Stimulated activated CD4-positive, alpha-beta T cell treated with anti-CD3 and anti-CD28 coated beads, Interleukin-12 subunit alpha, Interleukin-12 subunit beta, amount 100 ng/mL, for 48 hours (primary cell): ENCODE data around the gene CDC42BPB.
"Not testable (repeated sequence)": the region's sequence is repeated elsewhere in the genome, so short reads cannot be mapped to it uniquely, and the experiment has no call there.

Source experiments
- DNase-seq, 3 donors: peaks; one replicate each; pipeline ENCODE4 v3.0.0-alpha.2; 2020; ENCODE audit warnings: low read depth in 2 of 3, low spot score in 1 of 3

CDC42BPB gene

DNA sequence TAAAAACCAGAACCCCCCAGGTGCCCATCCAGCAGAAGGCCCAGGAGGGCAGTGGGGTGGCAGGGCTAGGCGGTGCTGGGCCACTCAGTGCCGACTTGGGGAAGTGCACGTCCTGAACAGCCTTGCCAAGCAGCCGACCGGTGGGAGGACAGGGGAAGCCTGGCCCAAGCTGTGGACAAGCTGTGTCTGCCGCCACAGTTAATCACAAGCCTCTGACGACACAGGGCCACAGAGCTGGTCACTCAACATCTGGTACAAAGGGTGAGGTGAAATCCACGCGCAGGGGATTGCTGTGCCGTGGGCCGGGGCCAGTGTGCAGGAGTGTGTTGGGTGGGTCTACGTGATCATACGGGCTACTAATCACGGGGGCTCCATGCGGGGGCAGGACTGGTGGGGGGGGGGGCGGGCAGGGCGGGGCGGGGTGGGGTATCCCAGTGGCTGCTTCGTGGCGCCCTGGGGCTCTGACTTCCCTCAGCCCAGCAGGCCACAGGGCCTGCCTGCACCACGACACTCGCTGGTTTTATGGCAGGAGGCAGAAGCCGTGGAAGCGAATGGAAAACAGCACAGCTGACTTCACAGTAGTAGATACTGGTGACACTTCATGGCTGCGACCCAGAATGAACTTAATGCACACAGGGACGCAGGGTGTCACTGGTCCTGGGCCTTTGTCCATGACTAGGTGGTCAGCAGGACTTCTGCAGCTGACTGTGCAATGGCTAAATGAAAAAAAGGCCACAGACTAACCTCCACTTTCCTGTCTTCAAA lies 124.7 kb downstream of the CDC42BPB start:
- DNase-seq, result no peak

DNA sequence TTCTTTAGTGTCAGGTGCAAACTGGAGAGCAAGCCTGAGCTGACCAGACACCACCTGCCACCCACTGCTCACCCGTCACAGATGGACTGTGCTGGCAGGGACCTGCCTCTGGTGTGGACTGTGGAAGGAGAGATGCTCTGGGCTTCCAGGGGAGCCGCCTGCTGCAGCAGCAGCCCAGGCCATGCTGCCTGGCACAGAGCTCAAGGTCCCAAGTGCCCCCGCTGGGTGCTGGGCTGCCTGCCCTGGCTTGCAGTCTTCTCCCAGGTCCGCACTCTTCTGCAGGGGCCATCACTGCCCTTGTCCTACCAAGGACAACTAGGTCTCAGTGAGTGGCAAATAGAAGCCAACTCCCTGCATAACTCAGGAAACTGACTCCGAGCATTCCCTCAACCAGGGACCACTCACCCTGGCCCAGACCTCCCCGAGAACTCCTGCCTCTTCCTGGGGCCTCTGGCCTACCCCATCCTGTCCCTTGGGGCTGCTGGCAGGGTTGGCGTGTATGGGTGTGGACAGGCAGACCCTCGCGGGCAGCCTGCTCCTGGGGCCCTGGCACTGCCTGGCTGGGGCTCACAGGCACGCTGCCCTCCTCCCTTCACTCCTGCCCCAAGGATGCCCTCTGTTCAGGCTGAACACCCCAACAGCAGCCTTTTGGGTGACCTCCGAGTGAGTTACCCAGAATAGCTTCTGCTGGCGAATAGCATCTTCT lies 125.6 kb downstream of the CDC42BPB start:
- no peak for DNase-seq

DNA sequence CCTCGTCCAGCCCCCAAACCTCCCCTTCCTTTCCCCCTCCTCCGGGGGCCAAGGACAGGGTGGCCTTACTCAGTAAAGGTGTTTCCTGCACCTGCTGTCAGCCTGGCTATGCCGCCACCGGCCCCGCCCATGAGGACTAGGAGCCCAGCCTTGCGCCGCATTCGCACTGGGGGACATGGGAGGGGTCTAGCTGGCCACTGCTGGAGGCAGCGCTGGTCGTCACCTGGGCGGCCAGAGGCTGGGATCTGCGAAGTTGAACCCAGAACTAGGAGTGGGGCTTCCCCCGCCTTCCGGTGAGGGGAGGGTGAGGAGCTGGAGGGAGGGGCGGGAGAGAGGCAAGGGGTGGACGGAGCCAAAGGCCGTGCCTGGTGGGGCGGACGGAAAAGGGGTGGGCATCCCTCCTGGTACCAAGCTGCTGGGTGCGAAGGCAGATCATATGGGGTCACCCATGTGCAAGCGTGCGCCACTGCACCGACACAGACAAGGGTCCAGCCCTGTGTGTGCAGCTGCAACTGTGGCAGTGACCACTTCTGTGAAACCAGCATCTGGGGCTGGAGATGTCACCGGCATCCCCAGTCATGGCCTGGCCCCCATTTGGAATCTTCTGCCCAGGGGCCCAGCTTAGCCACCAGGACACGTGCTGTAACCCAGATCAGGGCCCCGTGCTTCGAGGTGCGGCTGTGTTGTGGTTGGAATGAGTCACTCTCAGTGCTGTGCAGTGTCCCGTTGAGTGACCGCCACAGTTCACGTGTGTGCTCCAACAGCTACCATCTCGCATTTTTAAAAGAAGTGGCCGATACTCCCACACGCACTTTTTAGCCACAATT lies 126.4 kb downstream of the CDC42BPB start:
- no peak for DNase-seq

DNA sequence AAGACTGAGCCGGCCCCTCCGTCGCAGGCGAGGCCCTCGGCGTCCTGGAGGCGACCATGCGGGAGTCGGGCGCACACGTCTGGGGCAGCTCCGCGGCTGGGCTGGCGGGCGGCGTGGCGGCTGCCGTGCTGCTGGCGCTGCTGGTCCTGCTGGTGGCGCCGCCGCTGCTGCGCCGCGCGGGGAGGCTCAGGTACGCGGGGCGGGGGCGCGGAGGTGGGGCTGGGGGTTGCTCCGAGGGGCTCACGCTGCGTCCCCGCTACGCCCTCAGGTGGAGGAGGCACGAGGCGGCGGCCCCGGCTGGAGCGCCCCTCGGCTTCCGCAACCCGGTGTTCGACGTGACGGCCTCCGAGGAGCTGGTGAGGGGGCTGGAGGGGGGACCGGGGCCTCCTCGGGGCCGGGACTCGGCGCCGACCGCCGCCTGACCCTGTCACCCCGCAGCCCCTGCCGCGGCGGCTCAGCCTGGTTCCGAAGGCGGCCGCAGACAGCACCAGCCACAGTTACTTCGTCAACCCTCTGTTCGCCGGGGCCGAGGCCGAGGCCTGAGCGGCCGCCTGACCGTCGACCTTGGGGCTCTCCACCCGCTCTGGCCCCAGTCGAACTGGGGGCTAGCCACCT lies 127.1 kb downstream of the CDC42BPB start:
- no peak for DNase-seq

DNA sequence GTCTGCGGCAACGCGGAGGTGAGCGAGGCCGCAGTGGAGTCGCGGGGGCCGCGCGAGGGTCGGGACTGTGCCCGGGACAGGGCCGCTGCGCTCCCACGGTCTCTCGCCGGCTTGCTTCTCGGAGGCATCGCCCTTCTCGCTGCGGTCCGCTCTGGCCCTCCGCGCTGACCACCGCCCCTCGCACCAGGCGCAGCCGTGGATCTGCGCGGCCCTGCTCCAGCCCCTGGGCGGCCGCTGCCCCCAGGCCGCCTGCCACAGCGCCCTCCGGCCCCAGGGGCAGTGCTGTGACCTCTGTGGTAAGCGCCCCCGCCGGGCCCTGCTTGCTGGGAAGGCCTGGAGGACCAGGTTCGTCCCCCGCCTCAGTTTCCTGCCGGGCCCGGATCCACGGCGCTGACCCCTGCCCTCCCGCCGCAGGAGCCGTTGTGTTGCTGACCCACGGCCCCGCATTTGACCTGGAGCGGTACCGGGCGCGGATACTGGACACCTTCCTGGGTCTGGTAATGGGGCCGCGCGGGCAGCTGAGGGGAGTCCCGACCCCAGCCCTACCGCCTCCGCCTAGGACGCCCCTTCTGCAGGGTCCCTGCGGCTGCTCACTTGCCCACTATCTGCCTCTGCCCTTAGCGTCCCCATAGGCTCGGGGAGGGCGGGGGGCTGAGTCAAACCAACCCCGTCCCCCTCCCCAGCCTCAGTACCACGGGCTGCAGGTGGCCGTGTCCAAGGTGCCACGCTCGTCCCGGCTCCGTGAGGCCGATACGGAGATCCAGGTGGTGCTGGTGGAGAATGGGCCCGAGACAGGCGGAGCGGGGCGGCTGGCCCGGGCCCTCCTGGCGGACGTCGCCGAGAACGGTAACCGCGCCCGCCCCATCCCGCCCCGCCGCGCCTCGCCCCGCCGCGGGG lies 127.9 kb downstream of the CDC42BPB start:
- no peak for DNase-seq

DNA sequence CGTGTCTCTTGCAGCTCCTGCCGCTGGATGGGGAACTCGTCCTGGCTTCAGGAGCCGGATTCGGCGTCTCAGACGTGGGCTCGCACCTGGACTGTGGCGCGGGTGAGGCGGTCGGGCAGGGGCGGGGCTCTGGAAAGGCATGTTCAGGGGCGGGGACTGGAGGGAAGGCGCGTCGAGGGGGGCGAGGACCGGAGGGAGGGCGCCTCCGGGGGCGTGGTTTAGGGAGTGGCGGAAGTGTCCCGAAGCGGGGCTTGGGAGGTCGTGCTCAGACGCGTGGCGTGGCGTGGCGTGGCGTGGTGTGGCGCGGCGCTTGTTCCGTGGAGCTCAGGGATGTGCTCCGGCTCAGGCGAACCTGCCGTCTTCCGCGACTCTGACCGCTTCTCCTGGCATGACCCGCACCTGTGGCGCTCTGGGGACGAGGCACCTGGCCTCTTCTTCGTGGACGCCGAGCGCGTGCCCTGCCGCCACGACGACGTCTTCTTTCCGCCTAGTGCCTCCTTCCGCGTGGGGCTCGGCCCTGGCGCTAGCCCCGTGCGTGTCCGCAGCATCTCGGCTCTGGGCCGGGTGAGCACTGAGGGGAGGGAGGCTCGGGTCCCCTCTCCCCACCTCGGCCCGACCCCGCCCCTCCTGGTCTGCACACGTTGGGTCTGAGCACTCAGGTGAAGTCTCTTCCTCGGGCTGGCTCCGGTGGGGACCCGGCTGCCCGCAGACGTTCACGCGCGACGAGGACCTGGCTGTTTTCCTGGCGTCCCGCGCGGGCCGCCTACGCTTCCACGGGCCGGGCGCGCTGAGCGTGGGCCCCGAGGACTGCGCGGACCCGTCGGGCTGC lies 128.7 kb downstream of the CDC42BPB start:
- peak; percentile 17 to 42 (median 27) for DNase-seq

DNA sequence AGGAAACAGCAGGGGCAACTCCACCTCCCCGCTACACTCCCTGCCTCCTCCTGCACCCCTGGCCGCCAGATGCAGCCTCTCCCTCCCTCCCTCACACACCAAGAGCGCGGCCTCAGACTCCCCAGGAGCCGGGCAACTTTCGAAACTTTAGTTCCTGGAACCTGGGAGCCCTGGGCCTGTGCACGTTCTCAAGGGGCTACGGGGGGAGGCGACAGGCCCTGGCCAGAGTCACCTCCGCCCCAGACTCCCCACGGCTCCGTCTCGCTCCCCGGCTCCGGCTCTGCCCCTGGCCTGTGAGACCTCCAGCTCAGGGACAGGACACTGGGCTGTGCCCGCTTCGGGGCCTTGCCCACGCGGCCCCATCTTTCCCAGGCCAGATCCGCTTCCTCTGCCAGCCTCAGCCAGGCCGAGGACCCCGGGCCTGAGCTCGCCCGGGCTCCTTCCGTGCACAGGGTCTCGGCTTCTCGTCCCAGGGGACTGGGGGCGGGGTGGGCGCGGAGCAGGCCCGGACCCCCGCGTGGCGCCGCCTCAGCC lies 129.4 kb downstream of the CDC42BPB start:
- no peak for DNase-seq

DNA sequence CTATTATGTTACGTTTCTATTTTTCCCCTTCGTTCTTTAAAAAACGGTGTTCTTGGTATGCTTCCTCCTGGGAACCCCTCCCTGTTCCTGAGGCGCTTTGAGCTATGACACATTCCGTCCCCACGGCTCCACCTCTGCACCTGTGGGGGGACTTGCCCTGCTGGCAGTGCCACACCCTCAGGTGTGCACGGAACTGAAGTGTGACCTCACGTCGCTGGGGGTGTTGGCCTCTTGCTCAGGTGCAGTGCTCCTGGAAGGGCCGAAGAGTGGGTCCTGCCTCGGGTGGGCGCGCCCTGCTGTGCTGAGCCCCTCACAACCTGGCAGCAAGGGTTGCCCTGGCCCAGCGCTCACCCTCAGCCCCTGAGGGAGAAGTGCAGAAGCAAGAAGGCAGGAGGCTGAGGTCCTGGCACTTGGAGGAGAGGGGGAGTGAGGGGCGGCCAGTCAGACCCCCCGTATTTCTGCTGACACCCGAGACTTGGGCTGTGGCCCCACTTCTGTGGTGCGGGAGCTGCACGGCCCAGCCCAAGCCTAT lies 129.9 kb downstream of the CDC42BPB start:
- DNase-seq, result no peak

DNA sequence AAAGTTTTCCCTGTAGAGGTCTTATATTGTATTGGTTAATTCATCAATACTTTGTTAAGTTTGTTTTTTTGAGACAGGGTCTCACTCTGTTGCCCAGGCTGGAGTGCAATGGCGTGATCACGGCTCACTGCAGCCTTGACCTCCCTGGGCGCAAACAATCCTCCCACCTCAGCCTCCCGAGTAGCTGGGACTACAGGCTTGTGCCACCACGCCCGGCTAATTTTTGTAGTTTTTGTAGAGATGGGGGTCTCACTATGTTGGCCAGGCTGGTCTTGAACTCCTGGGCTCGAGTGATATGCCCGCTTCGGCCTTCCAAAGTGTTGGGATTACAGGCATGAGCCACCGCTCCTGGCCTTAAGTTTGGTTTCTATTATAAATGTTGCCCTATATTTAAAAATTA lies 130.5 kb downstream of the CDC42BPB start:
- not testable (repeated sequence) for DNase-seq

DNA sequence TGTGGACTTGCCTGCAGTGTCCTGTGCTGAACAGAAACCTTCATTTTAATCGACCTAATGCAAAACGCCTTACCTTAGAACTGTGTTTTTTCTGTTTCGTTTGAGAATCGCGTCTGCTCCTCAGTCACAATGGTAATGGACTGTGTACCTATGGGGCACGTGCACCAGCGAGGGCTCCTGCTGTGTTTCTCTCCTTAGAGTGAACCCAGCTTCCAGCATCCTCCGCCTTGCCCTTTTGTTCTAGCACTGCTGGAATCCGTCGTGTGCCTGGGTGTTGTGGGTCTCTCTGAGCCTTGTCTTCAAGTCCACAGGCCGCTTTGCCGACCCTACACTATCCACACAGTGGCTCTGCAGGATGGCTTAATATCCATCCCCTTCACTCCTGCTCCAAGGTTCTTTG lies 131.2 kb downstream of the CDC42BPB start:
- DNase-seq, result no peak

DNA sequence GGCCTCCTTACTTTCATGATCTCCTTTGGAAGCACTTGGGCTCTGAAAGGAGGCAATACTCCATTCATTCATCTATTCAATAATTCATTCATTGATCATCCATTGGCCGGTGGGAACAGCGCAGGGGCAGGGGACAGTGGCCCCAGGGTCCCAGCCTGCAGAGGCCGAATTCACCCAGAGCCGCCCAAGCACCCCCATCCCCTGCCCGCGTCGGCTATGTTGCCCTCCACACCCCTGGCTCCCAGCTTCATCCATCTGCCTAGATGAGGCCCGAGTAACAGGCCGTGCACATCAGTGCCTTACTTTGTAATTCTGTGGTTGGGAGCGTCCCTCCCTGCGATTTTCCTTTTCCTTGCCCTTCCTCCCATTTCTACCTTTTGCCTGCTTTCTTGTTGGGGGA lies 131.7 kb downstream of the CDC42BPB start:
- DNase-seq, result no peak

DNA sequence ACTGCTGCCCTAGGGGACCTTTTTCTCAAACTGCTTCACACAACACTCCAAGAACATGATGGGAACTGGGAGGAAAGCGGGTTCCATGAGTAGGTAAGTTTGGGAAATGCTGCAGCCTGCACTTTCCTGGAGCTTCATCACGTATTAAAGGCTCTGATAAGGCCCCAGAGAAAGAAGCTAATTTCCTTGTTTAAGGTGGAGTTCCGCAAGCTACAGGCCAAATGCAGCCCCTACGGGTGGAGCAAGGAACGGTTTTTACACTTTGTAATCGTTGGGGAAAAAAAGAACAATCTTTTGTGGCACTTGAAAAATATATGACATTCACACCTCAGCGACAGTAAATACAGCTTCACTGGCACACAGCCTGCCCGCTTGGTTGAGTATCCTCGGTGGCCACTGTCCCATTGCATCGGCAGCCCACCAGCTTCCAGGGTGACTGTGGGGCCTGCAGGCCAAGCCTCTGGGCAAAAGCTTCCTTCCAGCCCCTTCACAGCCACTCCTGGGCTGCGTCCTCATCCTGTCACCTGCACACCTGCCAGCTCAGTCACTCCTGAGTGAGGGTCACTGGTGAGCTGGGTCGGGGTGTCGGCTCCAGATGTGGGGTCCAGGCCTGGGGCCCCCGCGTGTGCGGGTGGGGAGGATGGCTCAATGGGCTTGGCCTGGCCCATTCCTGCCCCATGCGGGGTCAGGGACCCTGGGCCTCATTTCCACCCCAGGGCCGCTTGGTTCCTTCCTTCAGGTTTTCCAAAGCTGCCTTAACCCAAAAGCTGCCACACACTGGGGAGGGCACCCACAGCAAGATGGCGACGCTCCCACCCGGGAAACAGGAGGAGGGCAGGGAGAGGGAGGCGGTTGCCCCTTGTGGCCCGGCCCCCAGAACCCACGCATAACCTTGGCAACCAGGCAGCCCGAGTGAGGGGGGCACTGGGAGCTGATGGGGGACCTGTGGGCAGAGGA lies 132.4 kb downstream of the CDC42BPB start:
- no peak for DNase-seq

DNA sequence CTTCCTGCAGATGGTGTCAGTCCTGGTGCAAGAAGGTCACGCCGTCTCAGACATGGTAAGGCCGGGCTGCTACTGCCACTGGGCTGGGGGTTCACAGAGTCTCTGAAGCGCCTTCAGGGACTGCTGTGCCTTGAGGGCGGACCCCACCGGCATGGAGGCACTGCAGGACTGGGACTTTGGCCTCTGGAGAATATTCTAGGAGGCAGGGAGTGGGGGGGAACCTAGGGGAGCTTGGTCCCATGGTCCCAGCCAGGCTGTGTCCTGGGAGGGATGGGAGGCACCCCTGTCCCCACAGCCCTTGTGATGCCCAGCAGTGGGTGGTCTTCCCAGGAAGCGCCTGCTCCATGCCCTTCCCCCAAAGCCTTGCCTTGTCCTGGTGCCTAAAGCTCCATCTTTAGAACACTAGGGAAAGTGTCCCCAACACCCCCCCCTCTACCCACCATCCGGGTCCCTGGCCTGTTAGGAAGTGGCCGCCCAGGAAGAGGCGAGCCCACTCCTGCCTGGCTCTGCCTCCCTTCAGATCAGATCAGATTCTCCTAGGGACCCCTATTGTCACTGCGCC lies 133.3 kb downstream of the CDC42BPB start:
- no peak for DNase-seq

DNA sequence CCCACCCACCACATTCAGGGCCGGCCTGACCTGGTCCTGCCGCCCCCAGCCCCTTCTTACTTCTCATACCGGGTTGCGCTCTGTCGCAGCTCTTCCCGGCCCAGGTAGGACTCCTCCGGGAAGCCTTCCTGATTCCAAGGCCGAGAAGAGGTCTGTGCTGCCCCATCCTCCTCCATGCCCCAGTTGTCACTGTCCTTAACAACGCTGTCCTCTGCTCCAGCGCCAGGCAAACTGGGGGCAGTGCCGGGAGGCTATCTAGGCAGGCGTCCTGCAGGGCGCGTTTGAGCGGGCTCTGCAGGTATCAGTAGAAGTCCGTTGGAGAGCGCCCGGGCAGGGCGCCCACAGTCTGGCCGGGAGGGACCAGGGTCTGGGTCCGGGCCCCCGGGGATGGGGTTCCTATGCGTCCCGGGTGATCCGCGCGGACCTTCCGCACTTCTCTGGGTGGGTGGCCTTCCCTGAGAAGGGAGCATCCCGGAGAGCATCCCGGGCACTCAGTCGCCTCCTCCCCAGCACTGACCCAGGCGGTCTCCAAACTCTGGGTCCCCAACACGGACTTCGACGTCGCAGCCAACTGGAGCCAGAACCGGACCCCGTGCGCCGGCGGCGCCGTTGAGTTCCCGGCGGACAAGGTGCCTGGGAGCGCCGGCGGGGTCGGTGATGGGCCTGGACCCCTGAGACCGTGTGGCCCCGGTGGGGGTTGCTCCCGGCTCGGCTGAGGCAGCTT lies 134.0 kb downstream of the CDC42BPB start:
- no peak for DNase-seq

DNA sequence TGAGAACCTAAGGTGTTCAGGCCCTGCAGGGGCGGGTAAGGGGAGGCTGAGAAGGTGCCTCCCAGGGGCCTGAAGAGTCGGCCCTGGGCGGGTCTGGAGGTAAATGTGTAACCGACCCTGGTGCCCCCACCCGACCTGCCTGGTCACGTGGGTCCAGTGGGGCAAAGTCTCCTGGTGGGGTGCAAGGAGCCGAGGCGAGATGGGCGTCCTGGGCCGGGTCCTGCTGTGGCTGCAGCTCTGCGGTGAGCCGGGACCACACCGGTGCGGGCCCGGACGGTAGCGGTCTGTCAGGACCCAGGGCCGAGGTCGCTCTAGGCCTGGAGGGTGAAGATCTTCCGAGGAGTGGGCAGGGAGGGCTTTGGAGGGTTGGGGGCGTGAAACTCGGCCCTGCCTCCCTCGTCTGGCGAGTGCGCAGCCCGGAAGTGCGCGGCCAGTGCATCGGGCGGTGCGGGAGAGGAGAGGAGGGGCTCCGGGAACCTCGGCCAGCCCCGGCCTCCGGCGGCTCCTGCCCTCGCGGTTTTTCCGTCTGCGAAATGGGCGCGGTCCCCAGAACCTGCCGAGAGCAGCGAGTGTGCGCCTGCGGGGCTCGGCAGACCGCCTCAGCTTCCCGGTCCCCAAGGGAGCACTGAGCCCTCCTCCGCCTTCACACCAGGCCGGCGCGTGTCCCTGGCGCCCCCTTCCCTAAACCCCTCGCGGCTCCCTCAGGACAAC lies 134.7 kb downstream of the CDC42BPB start, which contains the start of gene AMN:
AMN (plus strand) TSS at position 174 of the 711 bp plus-strand sequence; CDS start at position 200, 26 bp downstream.
- DNase-seq, result no peak

DNA sequence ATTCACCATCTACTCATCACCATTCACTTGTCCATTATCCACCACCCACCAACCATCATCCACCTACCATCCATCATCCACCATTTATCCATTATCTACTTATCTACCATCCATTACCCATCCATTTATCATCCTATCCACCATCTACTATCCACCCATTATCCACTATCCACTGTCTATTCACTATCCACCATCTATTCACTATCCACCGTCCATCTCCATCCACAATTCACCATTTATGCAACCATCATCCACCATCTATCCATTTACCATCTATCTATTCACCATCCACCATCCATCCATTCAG lies 136.4 kb downstream of the CDC42BPB start:
- no peak for DNase-seq
